ENCODE data around the gene NHSL2.

Gene NHSL2

DNA sequence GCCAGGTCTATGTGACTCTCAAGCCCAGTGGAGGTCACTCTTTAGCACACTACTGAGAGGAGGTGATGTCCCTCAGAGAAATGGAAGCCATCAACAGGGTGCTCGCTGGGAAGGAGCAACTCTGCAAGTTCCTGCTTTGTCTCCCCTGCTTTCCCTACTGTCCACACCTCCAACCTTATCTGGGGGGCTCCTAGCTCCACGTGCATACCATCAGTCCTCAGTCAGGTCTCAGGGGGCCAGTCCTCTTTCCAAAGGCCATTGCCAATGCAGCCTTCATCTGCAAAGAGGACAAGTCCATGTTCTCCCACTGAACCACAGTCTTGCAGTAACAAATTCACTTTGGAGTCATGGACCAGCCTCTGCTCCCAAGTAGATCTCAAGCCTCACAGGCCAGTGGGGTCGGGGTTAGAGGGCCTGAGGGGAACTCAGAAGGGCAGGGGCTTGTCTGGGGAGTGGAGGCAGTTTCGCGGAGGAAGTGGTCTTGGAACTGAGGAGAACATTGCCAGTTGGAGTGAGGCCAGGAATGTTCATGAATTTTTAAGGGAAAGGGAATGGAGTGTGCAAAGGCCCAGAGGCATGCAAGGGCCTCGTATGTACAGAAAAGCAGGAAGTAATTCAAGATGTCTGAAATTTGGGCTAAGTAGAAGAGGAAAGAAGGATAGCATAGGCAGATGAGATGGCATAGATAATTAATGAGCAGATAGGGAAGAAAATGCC is 212.1 kb downstream of the NHSL2 start:
- Mint-ChIP-seq H3K27ac (no peak overlapping the region), H3K36me3 (no peaks in the 10 kb centered on the region), H3K27me3 (peaks cover 17 to 45% of the 10 kb centered on the region in 2 donors), H3K4me1 (peaks cover 11 to 26% of the 10 kb centered on the region in 2 donors), H3K4me3 (no peak overlapping the region), H3K9me3 (no peaks in the 10 kb centered on the region)
- DNase-seq (no peak), ATAC-seq (replicated peaks) (no peak)

- Mint-ChIP-seq H3K9me3 (no peaks in the 10 kb centered on the region), H3K36me3 (no peaks in the 10 kb centered on the region), H3K4me1 (peaks cover 11 to 26% of the 10 kb centered on the region in 2 donors), H3K4me3 (no peak overlapping the region), H3K27me3 (peaks cover 17 to 41% of the 10 kb centered on the region in 2 donors), H3K27ac (no peak overlapping the region)
- ATAC-seq (replicated peaks) (no peak), DNase-seq (no peak)
Observed at GRCh38 chrX:72123471-72124185, 213.0 kb downstream of the NHSL2 start.

GRCh38 chrX:72124540-72125201 is 214.0 kb downstream of the NHSL2 start:
- Mint-ChIP-seq H3K9me3 (no peaks in the 10 kb centered on the region), H3K4me1 (peaks cover 11 to 26% of the 10 kb centered on the region in 2 donors), H3K36me3 (no peaks in the 10 kb centered on the region), H3K27ac (no peak overlapping the region), H3K4me3 (no peak overlapping the region), H3K27me3 (peaks cover 22 to 46% of the 10 kb centered on the region in 2 donors)
- no peak for DNase-seq
- ATAC-seq (replicated peaks), result no peak

- Mint-ChIP-seq H3K4me1 (peaks cover 11 to 26% of the 10 kb centered on the region in 2 donors), H3K9me3 (no peaks in the 10 kb centered on the region), H3K27ac (no peak overlapping the region), H3K4me3 (no peak overlapping the region), H3K36me3 (no peaks in the 10 kb centered on the region), H3K27me3 (peaks cover 22 to 46% of the 10 kb centered on the region in 2 donors)
- no peak for ATAC-seq (replicated peaks)
- DNase-seq, result no peak
Observed at GRCh38 chrX:72125331-72126047, 214.8 kb downstream of the NHSL2 start.

DNA sequence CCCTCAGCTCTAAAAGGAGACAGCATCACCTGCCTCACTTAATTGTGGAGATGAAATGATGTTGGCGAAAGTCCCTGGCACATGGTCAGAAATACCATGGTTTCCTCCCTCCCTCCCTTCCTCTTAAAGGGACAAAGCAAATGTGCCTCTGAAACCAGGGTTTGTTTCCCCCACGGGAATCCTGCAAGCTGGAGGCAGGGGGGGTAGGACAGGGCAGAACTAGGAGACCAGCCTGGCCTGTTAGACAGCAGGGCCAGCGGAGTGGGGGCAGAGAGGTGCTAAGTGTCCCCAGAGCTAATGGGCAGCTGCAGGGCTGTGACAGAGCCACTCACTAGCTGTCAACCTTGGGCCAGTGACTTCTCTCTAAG is 215.4 kb downstream of the NHSL2 start:
- H3K4me1 Mint-ChIP-seq, result peaks cover 11 to 21% of the 10 kb centered on the region in 2 donors
- no peak overlapping the region for H3K4me3 Mint-ChIP-seq
- peaks cover 22 to 43% of the 10 kb centered on the region in 2 donors for H3K27me3 Mint-ChIP-seq
- no peaks in the 10 kb centered on the region for H3K9me3 Mint-ChIP-seq
- ATAC-seq (replicated peaks) (no peak), DNase-seq (no peak)
- H3K36me3 Mint-ChIP-seq, result no peaks in the 10 kb centered on the region
- no peak overlapping the region for H3K27ac Mint-ChIP-seq

DNA sequence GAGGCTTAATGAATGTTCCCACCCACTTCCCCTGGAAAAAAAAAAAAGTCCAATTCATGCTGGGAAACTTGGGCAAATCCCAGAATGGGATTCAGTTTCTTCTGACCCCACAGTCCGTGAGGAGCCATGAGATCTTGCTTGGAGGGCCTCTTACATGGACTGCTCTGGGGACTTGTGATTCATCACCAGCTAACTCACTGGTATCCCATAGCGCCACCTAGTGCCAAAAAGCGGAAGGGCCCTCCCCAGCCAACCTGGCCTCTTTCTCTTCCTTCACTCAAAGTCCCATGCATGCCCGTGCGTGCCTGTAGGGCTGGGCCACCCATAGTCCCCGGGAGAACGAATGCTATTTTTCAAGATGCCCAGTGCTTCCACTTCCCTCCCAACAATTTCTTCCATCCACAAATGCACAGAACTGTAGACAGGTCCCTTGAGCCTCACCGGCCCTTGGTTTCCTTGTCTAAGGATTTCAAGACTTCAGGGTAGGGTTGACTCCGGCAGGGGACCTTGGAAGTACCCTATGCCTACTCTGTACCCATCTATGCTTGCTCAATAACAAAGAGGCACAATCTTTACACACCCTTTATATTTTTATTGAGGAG is 216.0 kb downstream of the NHSL2 start:
- Mint-ChIP-seq H3K4me1 (peaks cover 11 to 17% of the 10 kb centered on the region in 2 donors), H3K4me3 (no peak overlapping the region), H3K27me3 (peaks cover 22 to 43% of the 10 kb centered on the region in 2 donors), H3K9me3 (no peaks in the 10 kb centered on the region), H3K36me3 (no peaks in the 10 kb centered on the region), H3K27ac (no peak overlapping the region)
- peak; percentile 82 to 87 for ATAC-seq (replicated peaks)
- peak; percentile 67 for DNase-seq

DNA sequence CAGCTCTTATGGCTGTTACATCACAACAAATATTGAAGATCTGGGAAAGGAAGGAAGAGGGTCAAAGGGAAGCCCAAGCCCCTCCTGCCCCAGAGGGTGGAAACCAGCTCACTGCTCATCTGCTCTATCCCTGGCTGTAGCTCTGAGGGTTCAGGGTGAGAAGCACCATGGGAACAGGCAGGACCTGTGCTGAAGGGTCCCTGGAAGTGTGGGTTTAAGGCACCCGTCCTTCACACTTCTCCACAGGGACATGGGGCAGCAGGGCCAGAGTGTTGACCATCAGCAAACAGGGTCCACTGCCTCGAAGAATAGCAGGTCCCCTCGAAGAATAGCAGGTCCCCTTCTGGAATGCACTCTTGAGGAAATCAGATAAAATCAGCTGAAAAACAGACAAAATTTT is 216.7 kb downstream of the NHSL2 start:
- H3K9me3 Mint-ChIP-seq, result no peaks in the 10 kb centered on the region

GRCh38 chrX:72128183-72128834 is 217.7 kb downstream of the NHSL2 start:
- no peak for ATAC-seq (replicated peaks)
- H3K27ac Mint-ChIP-seq, result no peak overlapping the region
- peaks cover 37 to 48% of the 10 kb centered on the region in 2 donors for H3K27me3 Mint-ChIP-seq
- H3K9me3 Mint-ChIP-seq, result no peaks in the 10 kb centered on the region
- no peak overlapping the region for H3K4me3 Mint-ChIP-seq
- DNase-seq, result no peak
- H3K4me1 Mint-ChIP-seq, result peaks cover 14 to 22% of the 10 kb centered on the region in 2 donors
- H3K36me3 Mint-ChIP-seq, result no peaks in the 10 kb centered on the region

More for the DNA sequence above, 216.7 kb downstream of the NHSL2 start:
- Mint-ChIP-seq H3K4me3 (no peak overlapping the region), H3K27ac (no peak overlapping the region), H3K36me3 (no peaks in the 10 kb centered on the region), H3K4me1 (peaks cover 14 to 23% of the 10 kb centered on the region in 2 donors), H3K27me3 (peaks cover 28 to 47% of the 10 kb centered on the region in 2 donors)
- no peak for ATAC-seq (replicated peaks)
- no peak for DNase-seq

DNA sequence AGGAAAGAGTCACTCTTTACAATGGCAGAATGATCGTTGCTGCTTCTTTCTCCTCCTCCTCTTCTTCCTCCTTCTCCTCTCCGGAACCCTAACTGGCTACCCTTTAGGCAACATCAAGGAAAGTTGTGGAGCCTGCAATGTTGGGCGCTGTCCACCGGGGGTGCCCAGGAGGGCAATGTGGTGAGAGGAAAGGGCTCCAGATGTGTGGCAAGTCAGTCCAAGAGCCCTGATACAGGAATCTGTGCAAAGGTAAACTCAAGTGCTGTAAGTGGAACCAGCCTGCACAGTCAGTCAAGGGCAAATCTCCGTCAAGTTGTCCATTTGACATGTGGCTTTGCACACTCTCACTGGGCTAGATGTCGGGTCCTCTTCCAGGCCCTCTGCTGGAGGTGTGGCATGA is 218.2 kb downstream of the NHSL2 start:
- Mint-ChIP-seq H3K4me3 (no peak overlapping the region), H3K9me3 (no peaks in the 10 kb centered on the region), H3K36me3 (no peaks in the 10 kb centered on the region), H3K27me3 (peaks cover 40 to 52% of the 10 kb centered on the region in 2 donors), H3K27ac (no peak overlapping the region), H3K4me1 (peaks cover 10 to 16% of the 10 kb centered on the region in 2 donors)
- DNase-seq, result no peak
- ATAC-seq (replicated peaks), result peak in 1 of 2 donors; percentile 35

DNA sequence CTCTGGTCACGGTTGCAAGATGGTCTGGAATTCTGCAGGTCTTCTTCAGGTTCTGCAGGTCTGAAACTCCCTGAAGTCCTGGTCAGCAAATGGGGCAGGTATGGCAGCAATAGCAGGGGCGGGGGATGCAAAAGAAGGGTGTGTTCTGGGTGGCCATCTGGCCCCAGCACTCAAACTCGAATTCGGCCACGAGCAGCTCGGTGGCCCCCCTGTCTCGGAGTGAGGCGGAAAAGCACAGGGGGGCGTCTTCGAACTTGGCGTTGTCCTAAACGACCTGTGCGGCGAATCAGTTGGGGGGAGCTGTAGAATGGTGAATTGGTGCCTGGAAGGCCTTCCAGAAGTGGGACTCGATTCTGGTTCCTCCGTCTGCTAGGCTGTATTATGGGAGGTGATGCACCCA is 219.0 kb downstream of the NHSL2 start:
- peaks cover 37 to 52% of the 10 kb centered on the region in 2 donors for H3K27me3 Mint-ChIP-seq
- peaks cover 7 to 11% of the 10 kb centered on the region in 2 donors for H3K4me1 Mint-ChIP-seq
- H3K9me3 Mint-ChIP-seq, result no peaks in the 10 kb centered on the region
- ATAC-seq (replicated peaks), result no peak
- no peak overlapping the region for H3K4me3 Mint-ChIP-seq
- no peak for DNase-seq
- H3K36me3 Mint-ChIP-seq, result no peaks in the 10 kb centered on the region
- H3K27ac Mint-ChIP-seq, result no peak overlapping the region

- Mint-ChIP-seq H3K4me3 (peak overlapping the region in 1 of 2 donors; percentile 19), H3K36me3 (no peaks in the 10 kb centered on the region), H3K27me3 (peaks cover 37 to 50% of the 10 kb centered on the region in 2 donors), H3K4me1 (peaks cover 5 to 11% of the 10 kb centered on the region in 2 donors), H3K27ac (no peak overlapping the region), H3K9me3 (no peaks in the 10 kb centered on the region)
- ATAC-seq (replicated peaks), result no peak
- no peak for DNase-seq
Observed at GRCh38 chrX:72130156-72130761, 219.6 kb downstream of the NHSL2 start.

DNA sequence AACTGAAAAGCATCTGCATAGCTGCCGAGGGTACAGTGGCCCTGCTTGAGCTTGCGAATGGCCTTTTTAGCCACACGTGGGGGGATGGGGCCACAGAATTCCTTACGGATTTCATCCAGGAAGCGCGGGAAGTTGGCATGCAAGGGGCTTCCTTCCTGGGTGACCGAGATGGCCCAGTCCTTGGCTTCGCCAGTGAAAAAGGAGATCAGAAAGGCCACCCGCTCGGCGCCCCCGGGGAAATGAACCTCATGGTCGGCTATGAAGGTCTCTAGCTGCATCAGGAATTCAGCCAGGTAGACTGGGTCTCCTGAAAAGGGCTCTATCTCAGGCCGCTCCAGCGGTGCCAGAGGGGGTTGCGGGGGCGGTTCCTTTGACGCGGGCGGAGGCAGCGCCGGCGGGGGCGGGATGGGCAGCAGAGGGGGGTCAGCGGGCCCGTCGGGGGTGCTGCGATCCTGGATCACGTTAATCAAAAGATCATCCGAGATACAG is 220.2 kb downstream of the NHSL2 start:
- Mint-ChIP-seq H3K9me3 (no peaks in the 10 kb centered on the region), H3K27me3 (peaks cover 38 to 46% of the 10 kb centered on the region in 2 donors), H3K36me3 (no peaks in the 10 kb centered on the region), H3K27ac (no peak overlapping the region), H3K4me1 (peaks cover 5 to 11% of the 10 kb centered on the region in 2 donors), H3K4me3 (peak overlapping the region; percentile 39 to 74)
- ATAC-seq (replicated peaks) (no peak), DNase-seq (no peak)
